GM12872 (cell line): ENCODE measurements around the gene UTS2B.

ENCODE experiments used
- CTCF ChIP-seq: IDR thresholded peaks from 3 replicates; pipeline ENCODE4 v1.5.1; 2011; ENCODE audit warnings: low read depth, mild to moderate bottlenecking, low read length, moderate library complexity; ENCODE audit not compliant: insufficient read depth

UTS2B gene

GRCh38 chr3:191360620-191361019 lies 30.3 kb upstream of the UTS2B start:
- no peak for TF ChIP-seq CTCF

GRCh38 chr3:191358929-191359328 lies 28.6 kb upstream of the UTS2B start:
- no peak for TF ChIP-seq CTCF

DNA sequence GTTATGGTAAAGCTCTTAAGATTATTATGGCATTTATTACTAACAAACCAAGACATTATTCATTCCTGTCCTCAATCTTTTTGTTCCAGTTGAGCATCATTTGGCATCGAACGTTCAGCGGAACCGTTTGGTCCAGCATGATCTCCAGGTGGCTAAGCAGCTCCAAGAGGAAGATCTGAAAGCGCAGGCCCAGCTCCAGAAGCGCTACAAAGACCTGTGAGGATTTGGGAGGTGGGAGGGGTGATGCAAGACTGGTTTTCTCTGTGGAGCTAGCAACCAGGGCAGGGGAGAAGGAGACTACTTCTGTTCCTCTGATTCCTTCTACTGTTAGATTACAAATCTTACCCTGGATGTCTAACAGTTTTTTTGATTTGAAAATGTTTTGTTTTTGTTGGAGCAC lies 27.6 kb upstream of the UTS2B start:
- TF ChIP-seq CTCF = no peak

GRCh38 chr3:191356631-191357439 lies 26.5 kb upstream of the UTS2B start:
- no peak for TF ChIP-seq CTCF

GRCh38 chr3:191355406-191355805 lies 25.1 kb upstream of the UTS2B start:
- TF ChIP-seq CTCF = no peak

GRCh38 chr3:191353022-191353777 lies 22.9 kb upstream of the UTS2B start:
- no peak for TF ChIP-seq CTCF

- no peak for TF ChIP-seq CTCF
Measured at GRCh38 chr3:191352014-191352413, 21.7 kb upstream of the UTS2B start.
